OCI-LY3 (cell line): ENCODE results near the gene HEG1.

ENCODE experiments used
- CTCF ChIP-seq: fragments of 200-600, 300-600 bp; sonication (generic); IDR thresholded peaks from 2 replicates; pipeline ENCODE4 v1.5.1; 2014; ENCODE audit warnings: antibody characterized with exemption, low read length, low read depth
- EZH2phosphoT487 ChIP-seq: fragments of 200-600 bp; shearing (Covaris generic); IDR thresholded peaks from 2 replicates; pipeline ENCODE4 v1.6.1; 2018; ENCODE audit warnings: antibody characterized with exemption, mixed run types, low read depth

- no peak for TF ChIP-seq CTCF
- no peak for TF ChIP-seq EZH2phosphoT487
Measured at GRCh38 chr3:125003859-125004595, 51.8 kb downstream of the HEG1 start.
